HepG2 (cell line): ENCODE results near the gene GKN1. TPM values are rescaled to one million over a fixed set of nuclear protein-coding genes. Genes with fewer than 3 reads are reported as not detected.

Experiments
- JDP2 ChIP-seq: sonication (generic); formaldehyde crosslinking; IDR thresholded peaks from 2 replicates; pipeline ENCODE4 v1.8.1; 2022; ENCODE audit warnings: missing genetic modification reagents, borderline replicate concordance
- NAIF1 ChIP-seq: sonication (generic); formaldehyde crosslinking; IDR thresholded peaks from 2 replicates; pipeline ENCODE4 v1.5.0; 2020; ENCODE audit warnings: mild to moderate bottlenecking, missing genetic modification reagents, borderline replicate concordance
- SCMH1 ChIP-seq: sonication (generic); formaldehyde crosslinking; IDR thresholded peaks from 2 replicates; pipeline ENCODE4 v1.9.0; 2021; ENCODE audit warnings: missing genetic modification reagents, mild to moderate bottlenecking, borderline replicate concordance
- STAT6 ChIP-seq: sonication (generic); formaldehyde crosslinking; IDR thresholded peaks from 2 replicates; pipeline ENCODE4 v1.4.0; 2020; ENCODE audit warnings: missing genetic modification reagents, mild to moderate bottlenecking, borderline replicate concordance
- TEAD3 ChIP-seq: optimal IDR thresholded peaks from 2 replicates; pipeline ENCODE3; 2016; ENCODE audit warnings: borderline replicate concordance
- ZBTB4 ChIP-seq: sonication (generic); formaldehyde crosslinking; IDR thresholded peaks from 2 replicates; pipeline ENCODE4 v1.4.0; 2020; ENCODE audit warnings: missing genetic modification reagents, mild to moderate bottlenecking, borderline replicate concordance
- ZNF263 ChIP-seq: sonication (generic); formaldehyde crosslinking; IDR thresholded peaks from 2 replicates; pipeline ENCODE4 v1.4.0; 2020; ENCODE audit warnings: missing genetic modification reagents
- ZNF33B ChIP-seq: sonication (generic); formaldehyde crosslinking; IDR thresholded peaks from 2 replicates; pipeline ENCODE4 v1.5.1; 2020; ENCODE audit warnings: mild to moderate bottlenecking, missing genetic modification reagents
- ZNF687 ChIP-seq: sonication (generic); formaldehyde crosslinking; IDR thresholded peaks from 2 replicates; pipeline ENCODE4 v1.5.1; 2020; ENCODE audit warnings: mild to moderate bottlenecking, missing genetic modification reagents, moderate library complexity
- polyA plus RNA-seq, 8 experiments: library from polyadenylated mRNA; depleted of rRNA in 3 of 8; stranded (reverse) in 7 of 8; unstranded in 1 of 8; fragments of >200 nt; fragmentation: Illumina TruSeq in 4 of 8; extraction: Trizol in 4 of 8; gene quantifications; 2 replicates each; pipeline versions ENCODE4 v1.2.1 to v1.2.3, GENCODE V29; 2011 to 2016; ENCODE audit warnings: low read depth in 4 of 8, missing spikeins in 1 of 8, mixed read lengths in 1 of 8; ENCODE audit not compliant: insufficient read depth in 1 of 8
- total RNA-seq, 5 experiments: library from RNA; depleted of rRNA; stranded (reverse); fragments of >200 nt; fragmentation: Illumina TruSeq; extraction: Trizol; gene quantifications; 2 replicates each; pipeline ENCODE4 v1.2.3, GENCODE V29; 2016; ENCODE audit warnings: low read depth in 1 of 5
- TF ChIP-seq, protein P1 (sequence below): sonication (generic); formaldehyde crosslinking; IDR thresholded peaks from 2 replicates; pipeline ENCODE4 v1.5.1; 2020; ENCODE audit warnings: mild to moderate bottlenecking, missing genetic modification reagents

GKN1 gene
- total and polyA plus RNA-seq, 2 of the 13 experiments (the other 11 are each of a cell fraction or from before 2014, with no cell fraction given): not detected

DNA sequence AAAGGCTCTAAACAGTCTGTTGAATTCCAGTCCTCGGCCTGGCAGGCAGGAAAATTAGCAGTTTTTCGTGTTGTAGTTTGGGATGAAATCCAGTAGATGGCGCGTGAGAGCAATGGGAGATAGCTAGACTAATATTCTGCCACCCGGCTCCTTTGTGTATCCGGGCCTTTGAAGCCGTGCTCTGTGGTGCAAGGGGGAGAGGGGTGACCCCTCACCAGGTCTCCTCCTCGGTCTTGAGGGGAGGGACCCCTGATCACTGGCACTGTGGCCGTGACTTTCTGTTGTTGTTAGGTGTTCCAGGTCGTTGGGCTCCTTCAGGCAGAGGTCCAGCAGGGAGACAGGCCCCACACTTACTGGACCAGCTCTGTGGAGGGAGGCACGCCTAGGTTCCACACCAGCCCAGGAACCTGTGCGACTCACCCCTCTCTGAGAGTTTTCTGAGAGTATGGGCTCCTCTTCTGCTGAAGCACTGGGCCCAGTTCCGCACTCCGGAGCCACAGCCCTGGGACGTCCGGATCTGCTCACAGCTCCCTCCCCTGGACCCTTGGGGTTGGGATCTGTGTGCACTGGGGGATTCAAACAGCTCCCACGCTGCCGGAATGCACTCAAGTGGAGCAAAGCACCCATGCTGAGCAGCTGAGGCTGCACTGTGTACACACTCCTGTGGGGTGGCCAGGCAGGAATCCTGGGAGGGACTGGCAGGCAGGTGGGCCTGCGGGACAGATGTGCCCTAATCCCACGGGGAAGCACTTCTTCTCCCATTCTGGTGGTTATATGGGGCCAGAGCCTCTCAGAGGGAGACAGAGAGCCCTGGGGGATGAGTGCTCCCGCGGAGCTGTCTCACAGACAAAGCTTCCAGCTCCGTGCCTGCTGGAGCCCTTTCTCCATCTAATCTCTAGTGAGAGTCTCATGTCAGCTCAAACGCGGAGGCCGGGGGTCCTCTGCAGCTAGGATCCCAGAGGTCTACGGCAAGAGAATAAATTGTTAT lies 30.6 kb upstream of the GKN1 start (continued):
- TF ChIP-seq ZNF687 (peak; percentile 75), ZBTB4 (CRISPR knock-in tag) (0 out of 2 replicates have a peak, but pooled peaks have one; percentile 72), JDP2 (CRISPR knock-in tag) (no peak), ZNF263 (CRISPR knock-in tag) (peak; percentile 44; the same call in 1 of the 2 replicates), TEAD3 (CRISPR knock-in tag) (peak; percentile 21), SCMH1 (CRISPR knock-in tag) (no peak), ZNF33B (CRISPR knock-in tag) (0 out of 2 replicates have a peak, but pooled peaks have one; percentile 55), STAT6 (0 out of 2 replicates have a peak, but pooled peaks have one; percentile 62), NAIF1 (CRISPR knock-in tag) (no peak)
- TF ChIP-seq, protein P1, sequence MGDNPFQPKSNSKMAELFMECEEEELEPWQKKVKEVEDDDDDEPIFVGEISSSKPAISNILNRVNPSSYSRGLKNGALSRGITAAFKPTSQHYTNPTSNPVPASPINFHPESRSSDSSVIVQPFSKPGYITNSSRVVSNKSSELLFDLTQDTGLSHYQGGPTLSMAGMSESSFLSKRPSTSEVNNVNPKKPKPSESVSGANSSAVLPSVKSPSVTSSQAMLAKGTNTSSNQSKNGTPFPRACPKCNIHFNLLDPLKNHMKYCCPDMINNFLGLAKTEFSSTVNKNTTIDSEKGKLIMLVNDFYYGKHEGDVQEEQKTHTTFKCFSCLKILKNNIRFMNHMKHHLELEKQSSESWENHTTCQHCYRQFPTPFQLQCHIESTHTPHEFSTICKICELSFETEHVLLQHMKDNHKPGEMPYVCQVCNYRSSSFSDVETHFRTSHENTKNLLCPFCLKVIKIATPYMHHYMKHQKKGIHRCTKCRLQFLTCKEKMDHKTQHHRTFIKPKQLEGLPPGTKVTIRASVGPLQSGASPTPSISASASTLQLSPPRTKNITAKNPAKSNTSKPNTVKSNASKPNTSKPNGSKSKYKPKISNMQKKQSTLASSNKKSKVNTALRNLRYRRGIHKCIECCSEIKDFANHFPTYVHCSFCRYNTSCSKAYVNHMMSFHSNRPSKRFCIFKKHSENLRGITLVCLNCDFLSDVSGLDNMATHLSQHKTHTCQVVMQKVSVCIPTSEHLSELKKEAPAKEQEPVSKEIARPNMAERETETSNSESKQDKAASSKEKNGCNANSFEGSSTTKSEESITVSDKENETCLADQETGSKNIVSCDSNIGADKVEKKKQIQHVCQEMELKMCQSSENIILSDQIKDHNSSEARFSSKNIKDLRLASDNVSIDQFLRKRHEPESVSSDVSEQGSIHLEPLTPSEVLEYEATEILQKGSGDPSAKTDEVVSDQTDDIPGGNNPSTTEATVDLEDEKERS (CRISPR knock-in tag): 0 out of 2 replicates have a peak, but pooled peaks have one; percentile 49
